Measurements from ENCODE around the gene PTPRD. TPM values are rescaled to one million over a fixed set of nuclear protein-coding genes. Genes with fewer than 3 reads are reported as not detected.

PTPRD gene
- total RNA-seq, 1 experiment from 2014 or later: 0.02 TPM

- TF ChIP-seq ZNF274 (IDR thresholded peaks at IDR 0.05; ENCODE audit: low read depth, low read length): no peak
- no peak for TF ChIP-seq ATF3 (IDR thresholded peaks at IDR 0.05)
- no peak for TF ChIP-seq POLR2AphosphoS5 (IDR thresholded peaks at IDR 0.05; ENCODE audit: low read depth, low read length)
- no peak for TF ChIP-seq EZH2 (IDR thresholded peaks at IDR 0.05)
- no peak for TF ChIP-seq MAX (IDR thresholded peaks at IDR 0.05)
These were observed 2155.7 kb downstream of the PTPRD start (continued) for GRCh38 chr9:8457055-8457454.

GRCh38 chr9:8456344-8456743 is 2156.5 kb downstream of the PTPRD start:
- intact Hi-C loops (cut with micrococcal nuclease): no loop called here
- no peak overlapping the region for H3K4me3 ChIP-seq (replicated peaks in 1 of 2; ENCODE audit: low read depth in 1 of 2, low read length in 2 of 2)
- H3K36me3 ChIP-seq (ENCODE audit: control insufficient read depth in 1 of 2, insufficient read depth in 2 of 2, low read length in 2 of 2): no peaks in the 10 kb centered on the region
- CTCF ChIA-PET: no interaction called here
- no peaks in the 10 kb centered on the region for H3K27me3 ChIP-seq (ENCODE audit: insufficient read depth, low read length)
- no peak overlapping the region for H3K27ac ChIP-seq (ENCODE audit: low read depth, low read length)
- no peak overlapping the region for H2AFZ ChIP-seq (ENCODE audit: low read depth, low read length, poor library complexity, severe bottlenecking)
- POLR2A ChIA-PET: no interaction called here
- no peaks in the 10 kb centered on the region for H4K20me1 ChIP-seq (ENCODE audit: insufficient read depth)
- BruUV-seq (replicated peaks): no TSS peak
- DNase-seq (ENCODE audit: low read depth, low spot score) (no peak), ATAC-seq (no peak)
- no peak overlapping the region for H3K4me2 ChIP-seq (ENCODE audit: low read length)
- H3K9ac ChIP-seq (ENCODE audit: low read length): no peak overlapping the region
- TF ChIP-seq RAD21 (IDR thresholded peaks at IDR 0.05; ENCODE audit: low read depth) (no peak), TCF7L2 (IDR thresholded peaks at IDR 0.05; ENCODE audit: borderline replicate concordance, extremely low read depth, insufficient read depth, insufficient read length) (no peak), MAX (IDR thresholded peaks at IDR 0.05) (no peak), ZBTB33 (IDR thresholded peaks at IDR 0.05; ENCODE audit: extremely low read depth, insufficient replicate concordance, low read length) (no peak), CBX3 (IDR thresholded peaks at IDR 0.05; ENCODE audit: low read depth) (no peak), REST (IDR thresholded peaks at IDR 0.05; ENCODE audit: low read depth) (no peak), EZH2phosphoT487 (IDR thresholded peaks at IDR 0.05; ENCODE audit: borderline replicate concordance) (no peak)
- H3K9me3 ChIP-seq (ENCODE audit: control insufficient read depth in 1 of 2, insufficient read depth in 1 of 2, low read depth in 1 of 2, low read length in 2 of 2): peaks cover 0 to 27% of the 10 kb centered on the region in 2 experiments; a peak in 2 of 4 replicates
- RAD21 ChIA-PET (ENCODE audit: low non-redundant PET in 1 of 2, low total read pairs in 2 of 2, uncharacterized antibody in 2 of 2, unreplicated experiment in 2 of 2): no interaction called here
- H3K79me2 ChIP-seq (ENCODE audit: insufficient read depth, low read length): no peaks in the 10 kb centered on the region
- H3K4me1 ChIP-seq (ENCODE audit: control insufficient read depth in 1 of 2, insufficient read depth in 2 of 2, low read length in 2 of 2): no peaks in the 10 kb centered on the region
- no peaks in the 10 kb centered on the region for H3K9me2 ChIP-seq (ENCODE audit: insufficient read depth)
